ES-I3 (cell line): Measurements from ENCODE around the gene DDX21.
"Not testable (repeated sequence)": the region's sequence is repeated elsewhere in the genome, so short reads cannot be mapped to it uniquely, and the experiment has no call there.

ENCODE experiments used
- H3K36me3 ChIP-seq: 2 replicates; pipeline ENCODE4 v1.6.1; 2013; ENCODE audit warnings: mild to moderate bottlenecking, low read length, control low read depth, moderate library complexity; ENCODE audit not compliant: insufficient read depth
- H3K4me1 ChIP-seq: 2 replicates; pipeline ENCODE4 v1.6.1; 2013; ENCODE audit warnings: mild to moderate bottlenecking, control low read depth, low read length; ENCODE audit not compliant: insufficient read depth
- H3K9ac ChIP-seq: 2 replicates; pipeline ENCODE4 v1.6.1; 2013; ENCODE audit warnings: low read depth, mild to moderate bottlenecking, low read length, moderate library complexity
- H3K9me3 ChIP-seq: 2 replicates; pipeline ENCODE4 v1.6.1; 2013; ENCODE audit warnings: mild to moderate bottlenecking, low read length, moderate library complexity; ENCODE audit not compliant: control insufficient read depth, insufficient read depth

The DDX21 gene

DNA sequence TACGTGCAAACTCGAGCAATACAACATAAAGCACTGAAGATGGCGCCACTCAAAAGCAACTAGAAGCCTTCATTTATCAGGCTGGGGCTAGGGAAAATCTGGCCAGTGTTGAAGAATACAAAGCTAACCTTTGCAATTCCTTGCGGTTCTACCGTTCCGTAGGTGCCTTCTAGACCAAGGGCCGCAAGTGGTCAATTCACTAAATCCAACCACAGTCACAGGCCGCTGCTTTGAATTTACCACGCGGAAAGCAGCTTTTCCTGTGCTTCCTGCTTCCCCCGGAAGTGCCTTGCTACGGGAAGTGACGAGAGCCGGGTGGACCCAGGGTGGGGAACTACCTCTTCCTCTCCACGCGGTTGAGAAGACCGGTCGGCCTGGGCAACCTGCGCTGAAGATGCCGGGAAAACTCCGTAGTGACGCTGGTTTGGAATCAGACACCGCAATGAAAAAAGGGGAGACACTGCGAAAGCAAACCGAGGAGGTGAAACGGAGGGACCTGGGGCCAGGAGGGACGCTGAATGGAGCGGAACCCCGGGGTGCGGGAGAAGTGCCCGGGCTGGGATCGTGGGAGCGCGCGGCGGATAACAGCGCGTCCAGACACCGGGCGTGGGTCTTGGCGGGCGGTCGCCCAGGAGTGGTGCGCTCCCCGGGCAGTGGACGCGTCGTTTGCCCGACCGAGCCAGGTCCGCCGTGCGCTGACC lies at the start of gene DDX21:
DDX21 (plus strand) TSS at position 339 of the 701 bp plus-strand sequence; CDS start at position 395, 56 bp downstream.
- Histone ChIP-seq H3K4me1 (no peaks in the 10 kb centered on the region), H3K9me3 (no peaks in the 10 kb centered on the region), H3K36me3 (no peaks in the 10 kb centered on the region; the same call in 1 of the 2 replicates), H3K9ac (peak within 1 kb of the TSS; percentile 82)

GRCh38 chr10:68924593-68924992 lies 31.4 kb upstream of the DDX21 start:
- H3K4me1 ChIP-seq: no peaks in the 10 kb centered on the region
- H3K9me3 ChIP-seq: no peaks in the 10 kb centered on the region
- H3K36me3 ChIP-seq: peaks cover 5% of the 10 kb centered on the region; the same call in 1 of the 2 replicates
- no peak overlapping the region for H3K9ac ChIP-seq

DNA sequence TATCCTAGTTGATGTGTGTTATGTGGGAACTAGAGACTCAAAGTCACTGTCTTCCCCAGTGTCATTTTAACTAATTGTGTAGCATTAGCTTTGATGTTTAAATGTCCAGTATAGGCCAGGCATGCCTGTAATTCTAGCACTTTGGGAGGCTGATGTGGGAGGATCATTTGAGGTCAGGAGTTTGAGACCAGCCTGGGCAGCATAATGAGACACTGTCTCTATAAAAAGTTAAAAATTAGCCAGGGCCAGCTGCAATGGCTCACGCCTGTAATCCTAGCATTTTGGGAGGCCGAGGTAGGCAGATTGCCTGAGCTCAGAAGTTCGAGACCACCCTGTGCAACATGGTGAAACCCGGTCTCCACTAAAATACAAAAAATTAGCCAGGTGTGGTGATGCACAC lies 30.5 kb upstream of the DDX21 start:
- Histone ChIP-seq H3K9me3 (no peaks in the 10 kb centered on the region), H3K36me3 (no peaks in the 10 kb centered on the region), H3K4me1 (no peaks in the 10 kb centered on the region), H3K9ac (no peak overlapping the region)

DNA sequence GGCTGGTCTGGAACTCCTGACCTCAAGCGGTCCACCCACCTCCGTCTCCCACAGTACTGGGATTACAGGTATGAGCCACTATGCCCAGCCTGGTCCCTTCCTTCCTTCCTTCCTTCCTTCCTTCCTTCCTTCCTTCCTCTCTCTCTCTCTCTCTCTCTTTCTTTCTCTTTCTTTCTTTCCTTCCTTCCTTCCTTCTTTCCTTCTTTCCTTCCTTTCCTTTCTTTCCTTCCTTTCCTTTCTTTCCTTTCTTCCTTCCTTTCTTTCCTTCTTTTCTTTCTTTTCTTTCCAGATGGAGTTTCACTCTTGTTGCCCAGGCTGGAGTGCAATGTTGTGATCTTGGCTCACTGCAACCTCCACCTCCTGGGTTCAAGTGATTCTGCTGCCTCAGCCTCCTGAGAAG lies 26.8 kb upstream of the DDX21 start:
- H3K9me3 ChIP-seq, H3K4me1 ChIP-seq, H3K36me3 ChIP-seq, H3K9ac ChIP-seq: not testable (repeated sequence)

GRCh38 chr10:68929888-68930287 lies 26.1 kb upstream of the DDX21 start:
- not testable (repeated sequence) for H3K9me3 ChIP-seq, H3K4me1 ChIP-seq, H3K36me3 ChIP-seq, H3K9ac ChIP-seq

GRCh38 chr10:68932860-68933259 lies 23.1 kb upstream of the DDX21 start:
- H3K9me3 ChIP-seq, H3K36me3 ChIP-seq: not testable (repeated sequence)

GRCh38 chr10:68934994-68935393 lies 21.0 kb upstream of the DDX21 start:
- no peaks in the 10 kb centered on the region for H3K4me1 ChIP-seq
- H3K36me3 ChIP-seq: peaks cover 13% of the 10 kb centered on the region
- no peaks in the 10 kb centered on the region for H3K9me3 ChIP-seq
- no peak overlapping the region for H3K9ac ChIP-seq

More at GRCh38 chr10:68932860-68933259, 23.1 kb upstream of the DDX21 start:
- H3K9ac ChIP-seq, H3K4me1 ChIP-seq: not testable (repeated sequence)

- Histone ChIP-seq H3K4me1 (no peaks in the 10 kb centered on the region), H3K9me3 (no peaks in the 10 kb centered on the region), H3K36me3 (peaks cover 8% of the 10 kb centered on the region), H3K9ac (no peak overlapping the region)
These were observed 17.9 kb upstream of the DDX21 start for GRCh38 chr10:68938117-68938516.

- Histone ChIP-seq H3K36me3 (peaks cover 8% of the 10 kb centered on the region), H3K9me3 (no peaks in the 10 kb centered on the region), H3K4me1 (no peaks in the 10 kb centered on the region)
These were observed 17.1 kb upstream of the DDX21 start for GRCh38 chr10:68938884-68939283.

DNA sequence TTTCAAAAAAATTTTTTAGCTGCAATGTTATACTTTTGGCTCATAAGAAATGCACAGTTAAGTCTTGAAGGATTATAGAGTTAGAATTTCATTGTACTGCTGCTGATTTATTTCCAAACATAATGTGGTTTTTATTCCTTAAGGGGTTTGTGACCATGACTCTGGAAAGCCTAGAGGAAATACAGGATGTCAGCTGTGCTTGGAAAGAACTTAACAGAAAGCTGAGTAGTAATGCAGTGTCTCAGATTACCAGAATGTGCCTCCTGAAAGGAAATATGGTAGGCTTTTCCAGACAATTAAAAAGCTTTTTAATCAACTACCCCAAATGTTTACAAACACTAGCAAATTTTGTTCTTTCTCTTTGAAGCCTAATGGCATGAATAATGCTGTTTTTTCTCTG lies 15.1 kb upstream of the DDX21 start:
- not testable (repeated sequence) for H3K36me3 ChIP-seq, H3K9ac ChIP-seq, H3K9me3 ChIP-seq, H3K4me1 ChIP-seq

More at GRCh38 chr10:68938884-68939283, 17.1 kb upstream of the DDX21 start:
- no peak overlapping the region for H3K9ac ChIP-seq

GRCh38 chr10:68950598-68950997 lies 5.4 kb upstream of the DDX21 start:
- Histone ChIP-seq H3K4me1 (no peaks in the 10 kb centered on the region), H3K36me3 (peaks cover 5% of the 10 kb centered on the region), H3K9me3 (no peaks in the 10 kb centered on the region), H3K9ac (no peak overlapping the region)

DNA sequence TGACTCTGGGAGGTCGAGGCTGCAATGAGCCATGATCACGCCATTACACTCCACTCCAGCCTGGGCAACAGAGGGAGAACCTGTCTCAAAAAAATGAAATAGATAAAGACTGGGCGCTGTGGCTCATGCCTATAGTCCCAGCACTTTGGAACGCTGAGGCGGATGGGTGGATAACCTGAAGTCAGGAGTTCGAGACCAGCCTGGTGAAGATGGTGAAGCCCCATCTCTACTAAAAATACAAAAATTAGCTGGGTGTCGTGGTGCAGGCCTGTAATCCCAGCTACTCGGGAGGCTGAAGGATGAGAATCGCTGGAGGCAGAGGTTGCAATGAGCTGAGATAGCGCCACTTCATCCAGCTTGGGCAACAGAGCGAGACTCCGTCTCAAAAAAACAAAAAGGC lies 1.1 kb upstream of the DDX21 start:
- Histone ChIP-seq H3K4me1 (no peaks in the 10 kb centered on the region), H3K9ac (no peak overlapping the region), H3K9me3 (no peaks in the 10 kb centered on the region), H3K36me3 (no peaks in the 10 kb centered on the region)

DNA sequence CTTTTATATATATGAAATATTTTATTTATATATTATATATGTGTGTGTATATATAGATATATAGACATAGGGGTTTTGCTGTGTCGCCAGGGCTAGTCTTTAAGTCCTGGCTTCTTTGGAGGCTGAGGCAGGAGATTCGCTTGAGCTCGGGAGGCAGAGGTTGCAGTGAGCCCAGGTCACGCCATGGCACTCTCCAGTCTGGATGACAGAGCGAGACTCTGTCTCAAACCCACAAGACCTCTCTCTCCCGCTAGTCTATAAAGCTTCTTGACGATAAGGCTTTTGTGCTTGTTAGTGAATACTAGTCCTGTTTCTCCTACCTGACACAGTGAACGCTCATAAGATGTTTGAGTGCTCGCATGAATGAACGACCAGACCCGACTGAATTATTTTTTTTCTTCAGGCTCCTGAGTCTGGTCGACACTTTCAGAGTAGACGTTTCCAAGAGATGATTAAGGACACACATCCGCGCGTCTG lies 577 bp upstream of the DDX21 start:
- Histone ChIP-seq H3K36me3 (no peaks in the 10 kb centered on the region), H3K9me3 (no peaks in the 10 kb centered on the region), H3K9ac (peak overlapping the region; percentile 82), H3K4me1 (no peaks in the 10 kb centered on the region)

DNA sequence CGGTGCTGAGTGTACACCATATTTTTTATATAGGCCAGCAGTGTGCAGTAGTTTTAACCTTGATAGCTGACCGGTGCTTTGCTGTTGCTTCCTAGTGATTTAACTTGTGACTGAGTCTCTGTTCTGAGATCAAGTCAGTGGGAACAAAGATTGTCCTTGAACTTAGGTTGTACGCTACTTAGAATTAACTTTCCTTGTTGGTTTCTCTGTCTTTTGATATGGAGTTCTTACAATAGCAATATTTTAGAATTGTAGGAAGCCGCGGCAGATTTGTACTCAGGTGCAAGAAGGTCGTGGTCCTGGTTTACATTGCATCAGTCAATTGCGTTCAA lies 1.3 kb downstream of the DDX21 start:
- Histone ChIP-seq H3K9me3 (no peaks in the 10 kb centered on the region), H3K9ac (peak overlapping the region; percentile 82), H3K4me1 (no peaks in the 10 kb centered on the region), H3K36me3 (peaks cover 1% of the 10 kb centered on the region; the same call in 1 of the 2 replicates)

- Histone ChIP-seq H3K9me3 (no peaks in the 10 kb centered on the region), H3K4me1 (no peaks in the 10 kb centered on the region), H3K36me3 (peaks cover 5% of the 10 kb centered on the region), H3K9ac (peak overlapping the region; percentile 82)
These were observed 1.7 kb downstream of the DDX21 start for GRCh38 chr10:68957654-68958053.
